HT-29 (cell line): ENCODE measurements around the gene TOR4A. TPM values are rescaled to one million over a fixed set of nuclear protein-coding genes. Genes with fewer than 3 reads are reported as not detected.

Source experiments
- DNase-seq: peaks from one replicate; pipeline ENCODE4 v3.0.0-alpha.2; 2015; ENCODE audit warnings: low spot score
- total RNA-seq: library from RNA; depleted of rRNA; stranded (reverse); fragments of >200 nt; shearing (Covaris generic); gene quantifications from 2 replicates; pipeline ENCODE4 v1.2.3, GENCODE V29; 2014

TOR4A gene
- total RNA-seq, 1 experiment from 2014 or later = 210 TPM

GRCh38 chr9:137270929-137271695 is 6.4 kb upstream of the TOR4A start:
- DNase-seq = no peak

- DNase-seq = no peak
These were observed 5.8 kb upstream of the TOR4A start for GRCh38 chr9:137271696-137272076.

GRCh38 chr9:137272241-137273094 is 5.1 kb upstream of the TOR4A start:
- no peak for DNase-seq

GRCh38 chr9:137273095-137273490 is 4.4 kb upstream of the TOR4A start:
- no peak for DNase-seq

GRCh38 chr9:137273611-137274320 is 3.8 kb upstream of the TOR4A start:
- DNase-seq = no peak

- DNase-seq = no peak
These were observed 2.3 kb upstream of the TOR4A start for GRCh38 chr9:137275203-137275587.

- DNase-seq = no peak
These were observed 1.7 kb upstream of the TOR4A start for GRCh38 chr9:137275588-137276472.

- peak; percentile 76 for DNase-seq
These were observed 825 bp upstream of the TOR4A start for GRCh38 chr9:137276473-137277328.

GRCh38 chr9:137278061-137278701 is 655 bp downstream of the TOR4A start:
- DNase-seq = peak; percentile 29

GRCh38 chr9:137278721-137279711 is 1.5 kb downstream of the TOR4A start:
- DNase-seq = peak; percentile 24

- DNase-seq = no peak
These were observed 2.4 kb downstream of the TOR4A start for GRCh38 chr9:137279741-137280473.

- DNase-seq = no peak
These were observed 3.2 kb downstream of the TOR4A start for GRCh38 chr9:137280474-137281344.

GRCh38 chr9:137281345-137282116 is 4.0 kb downstream of the TOR4A start:
- no peak for DNase-seq

- DNase-seq = no peak
These were observed 9.5 kb downstream of the TOR4A start for GRCh38 chr9:137286975-137287383.

GRCh38 chr9:137293094-137293481 is 15.6 kb downstream of the TOR4A start:
- DNase-seq = no peak
